Measurements from ENCODE around the gene AGBL3.
A peak's percentile ranks its signal among the peaks of the same experiment; 100 is the strongest.
"Not testable (repeated sequence)": the region's sequence is repeated elsewhere in the genome, so short reads cannot be mapped to it uniquely, and the experiment has no call there.

AGBL3 gene

GRCh38 chr7:135168489-135169140 is 182.3 kb downstream of the AGBL3 start:
- DNase-seq (ENCODE audit: low read depth in 3 of 3), result no peak

GRCh38 chr7:135169141-135169963 is 183.0 kb downstream of the AGBL3 start:
- peak; percentile 49 to 58 (median 49) for DNase-seq (ENCODE audit: low read depth in 3 of 3)

- no peak for DNase-seq (ENCODE audit: low read depth in 3 of 3)
These were observed 183.6 kb downstream of the AGBL3 start for GRCh38 chr7:135169964-135170273.

GRCh38 chr7:135170274-135170997 is 184.1 kb downstream of the AGBL3 start, which contains the start of gene CYREN:
Gene CYREN, minus strand, starts transcription at chr7:135170707. Its CDS starts 1,785 bp downstream, at chr7:135168922.
- DNase-seq (ENCODE audit: low read depth in 3 of 3), result peak; percentile 87 to 92 (median 91)

GRCh38 chr7:135170998-135171481 is 184.7 kb downstream of the AGBL3 start:
- DNase-seq (ENCODE audit: low read depth in 3 of 3), result not testable (repeated sequence)

GRCh38 chr7:135171581-135172291 is 185.4 kb downstream of the AGBL3 start:
- DNase-seq (ENCODE audit: low read depth in 3 of 3), result not testable (repeated sequence)

- DNase-seq (ENCODE audit: low read depth in 3 of 3), result not testable (repeated sequence)
These were observed 187.6 kb downstream of the AGBL3 start for GRCh38 chr7:135173916-135174315.

GRCh38 chr7:135174941-135175340 is 188.6 kb downstream of the AGBL3 start:
- DNase-seq (ENCODE audit: low read depth in 3 of 3), result no peak

- no peak for DNase-seq (ENCODE audit: low read depth in 3 of 3)
These were observed 189.6 kb downstream of the AGBL3 start for GRCh38 chr7:135175931-135176330.

GRCh38 chr7:135177028-135177696 is 190.9 kb downstream of the AGBL3 start:
- no peak for DNase-seq (ENCODE audit: low read depth in 3 of 3)

- DNase-seq (ENCODE audit: low read depth in 3 of 3), result no peak
These were observed 192.1 kb downstream of the AGBL3 start for GRCh38 chr7:135178364-135178763.

GRCh38 chr7:135179321-135179925 is 193.1 kb downstream of the AGBL3 start:
- no peak for DNase-seq (ENCODE audit: low read depth in 3 of 3)

- DNase-seq (ENCODE audit: low read depth in 3 of 3), result no peak
These were observed 193.8 kb downstream of the AGBL3 start for GRCh38 chr7:135180122-135180521.

- DNase-seq (ENCODE audit: low read depth in 3 of 3), result no peak
These were observed 195.1 kb downstream of the AGBL3 start for GRCh38 chr7:135181261-135181928.

- no peak for DNase-seq (ENCODE audit: low read depth in 3 of 3)
These were observed 195.8 kb downstream of the AGBL3 start for GRCh38 chr7:135181929-135182678.

- no peak for DNase-seq (ENCODE audit: low read depth in 3 of 3)
These were observed 197.2 kb downstream of the AGBL3 start for GRCh38 chr7:135183478-135183877.

- no peak for DNase-seq (ENCODE audit: low read depth in 3 of 3)
These were observed 198.0 kb downstream of the AGBL3 start for GRCh38 chr7:135184254-135184841.
